RWPE2 (cell line): Measurements from ENCODE around the gene RAF1.

Experiments
- ATAC-seq: fragments of 200-7000 bp; cut with Tn5 transposase; 3 replicates; pipeline ENCODE4 v1.9.1; 2021; ENCODE audit warnings: low read depth
- DNase-seq: peaks from one replicate; pipeline ENCODE4 v3.0.0-alpha.2; 2020; ENCODE audit warnings: low spot score
- H3K27ac ChIP-seq: fragments of 450-650 bp; 2 replicates; pipeline ENCODE4 v1.5.1; 2017; ENCODE audit warnings: mild to moderate bottlenecking; ENCODE audit not compliant: poor library complexity, severe bottlenecking
- H3K27me3 ChIP-seq: fragments of 250-450 bp; sonication (Bioruptor Pico); 2 replicates; pipeline ENCODE4 v1.5.1; 2021; ENCODE audit warnings: mild to moderate bottlenecking, moderate library complexity; ENCODE audit not compliant: insufficient read depth, poor library complexity, severe bottlenecking
- H3K36me3 ChIP-seq: fragments of 250-450 bp; sonication (Bioruptor Pico); 2 replicates; pipeline ENCODE4 v1.5.1; 2020; ENCODE audit warnings: low read depth, mild to moderate bottlenecking, moderate library complexity
- H3K4me1 ChIP-seq: fragments of 250-450 bp; sonication (Bioruptor Pico); 2 replicates; pipeline ENCODE4 v1.5.1; 2021; ENCODE audit warnings: mild to moderate bottlenecking, moderate library complexity; ENCODE audit not compliant: insufficient read depth, poor library complexity, severe bottlenecking
- H3K4me3 ChIP-seq: fragments of 250-450 bp; sonication (Bioruptor Pico); 2 replicates; pipeline ENCODE4 v1.5.1; 2021; ENCODE audit warnings: mild to moderate bottlenecking, moderate library complexity; ENCODE audit not compliant: severe bottlenecking
- H3K9me3 ChIP-seq: fragments of 250-450 bp; sonication (Bioruptor Pico); 2 replicates; pipeline ENCODE4 v1.5.1; 2021; ENCODE audit warnings: mild to moderate bottlenecking, moderate library complexity; ENCODE audit not compliant: severe bottlenecking
- CTCF ChIP-seq: fragments of 450-650 bp; IDR thresholded peaks from one replicate; pipeline ENCODE4 v1.5.1; 2017; ENCODE audit warnings: mild to moderate bottlenecking, moderate library complexity; ENCODE audit not compliant: poor library complexity, severe bottlenecking

Gene RAF1

GRCh38 chr3:12556690-12557472 is 107.0 kb downstream of the RAF1 start, which contains the start of gene MKRN2:
Gene MKRN2 (plus strand): TSS chr3:12557087. CDS start chr3:12557151, 64 bp downstream.
- ATAC-seq: peak; percentile 89
- H3K27me3 ChIP-seq: no peaks in the 10 kb centered on the region
- H3K27ac ChIP-seq: peak within 1 kb of the TSS; percentile 70
- peak; percentile 6 for TF ChIP-seq CTCF
- H3K4me1 ChIP-seq: peaks cover 14% of the 10 kb centered on the region
- H3K4me3 ChIP-seq: peak within 1 kb of the TSS; percentile 76
- no peaks in the 10 kb centered on the region for H3K36me3 ChIP-seq
- DNase-seq: peak; percentile 90
- no peaks in the 10 kb centered on the region for H3K9me3 ChIP-seq

DNA sequence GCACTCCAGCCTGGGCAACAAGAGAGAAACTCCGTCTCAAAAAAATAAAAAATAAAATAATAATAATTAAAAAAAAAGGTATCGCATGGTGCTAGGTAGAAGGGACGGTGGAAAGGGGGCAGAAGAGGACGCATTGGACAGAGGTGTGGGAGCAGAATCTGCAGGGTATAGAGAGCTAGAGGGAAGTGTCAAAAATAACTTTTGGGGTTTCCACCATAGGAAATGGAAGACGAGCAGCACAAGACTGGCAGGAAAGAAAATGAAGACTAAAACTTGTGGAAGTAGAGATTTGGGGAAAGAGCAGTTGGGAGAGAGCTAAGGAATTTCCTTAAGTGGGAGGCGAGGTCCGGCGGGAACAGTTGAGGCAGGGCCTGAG is 107.6 kb downstream of the RAF1 start:
- DNase-seq: no peak
- Histone ChIP-seq H3K4me1 (peaks cover 14% of the 10 kb centered on the region), H3K27ac (peak overlapping the region; percentile 70), H3K9me3 (no peaks in the 10 kb centered on the region), H3K36me3 (no peaks in the 10 kb centered on the region), H3K4me3 (peak overlapping the region; percentile 76), H3K27me3 (no peaks in the 10 kb centered on the region)
- peak; percentile 6; the same call in 2 of the 3 replicates for ATAC-seq
- no peak for TF ChIP-seq CTCF

DNA sequence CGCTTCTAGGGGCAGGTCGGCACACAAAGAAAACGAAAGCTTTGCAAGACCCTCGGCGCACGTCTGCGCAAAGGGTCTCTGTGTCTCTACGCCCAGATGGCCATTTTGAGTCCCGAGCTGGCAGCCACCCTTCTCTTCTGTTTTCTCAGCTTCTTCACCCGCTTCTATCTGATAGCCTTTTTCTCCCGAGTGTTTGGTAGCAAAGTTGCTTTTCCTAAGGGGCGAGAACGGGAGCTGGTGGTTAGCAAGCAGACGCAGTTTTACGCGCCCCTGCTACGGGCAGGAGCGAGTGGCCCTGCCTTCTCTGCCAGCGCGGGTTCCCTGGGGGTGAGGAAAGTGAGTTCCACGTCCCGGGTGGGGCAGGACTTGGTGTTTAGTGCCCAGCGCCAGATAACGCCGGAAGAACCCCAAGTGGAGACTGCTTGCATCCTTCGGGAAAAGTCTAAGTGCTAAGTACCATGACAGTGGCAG is 110.0 kb downstream of the RAF1 start:
- ATAC-seq: no peak; the same call in 2 of the 3 replicates
- peak overlapping the region; percentile 29 for H3K4me3 ChIP-seq
- TF ChIP-seq CTCF: no peak
- H3K36me3 ChIP-seq: no peaks in the 10 kb centered on the region
- no peaks in the 10 kb centered on the region for H3K27me3 ChIP-seq
- H3K9me3 ChIP-seq: no peaks in the 10 kb centered on the region
- H3K4me1 ChIP-seq: peaks cover 12% of the 10 kb centered on the region
- peak overlapping the region; percentile 18 for H3K27ac ChIP-seq
- DNase-seq: no peak

- no peaks in the 10 kb centered on the region for H3K9me3 ChIP-seq
- ATAC-seq (no peak), DNase-seq (no peak)
- H3K36me3 ChIP-seq: no peaks in the 10 kb centered on the region
- TF ChIP-seq CTCF: no peak
- no peak overlapping the region for H3K27ac ChIP-seq
- no peak overlapping the region for H3K4me3 ChIP-seq
- H3K27me3 ChIP-seq: no peaks in the 10 kb centered on the region
- peaks cover 5% of the 10 kb centered on the region for H3K4me1 ChIP-seq
Measured at GRCh38 chr3:12549971-12550760, 113.8 kb downstream of the RAF1 start.
